CD4-positive, alpha-beta T cell treated with Interleukin-2 at 100 ng/mL for 4 hours (primary cell): ENCODE measurements around the gene CCDC28B.

Experiments
- DNase-seq: peaks from one replicate; pipeline ENCODE4 v3.0.0-alpha.2; 2020; ENCODE audit warnings: low spot score

CCDC28B gene

DNA sequence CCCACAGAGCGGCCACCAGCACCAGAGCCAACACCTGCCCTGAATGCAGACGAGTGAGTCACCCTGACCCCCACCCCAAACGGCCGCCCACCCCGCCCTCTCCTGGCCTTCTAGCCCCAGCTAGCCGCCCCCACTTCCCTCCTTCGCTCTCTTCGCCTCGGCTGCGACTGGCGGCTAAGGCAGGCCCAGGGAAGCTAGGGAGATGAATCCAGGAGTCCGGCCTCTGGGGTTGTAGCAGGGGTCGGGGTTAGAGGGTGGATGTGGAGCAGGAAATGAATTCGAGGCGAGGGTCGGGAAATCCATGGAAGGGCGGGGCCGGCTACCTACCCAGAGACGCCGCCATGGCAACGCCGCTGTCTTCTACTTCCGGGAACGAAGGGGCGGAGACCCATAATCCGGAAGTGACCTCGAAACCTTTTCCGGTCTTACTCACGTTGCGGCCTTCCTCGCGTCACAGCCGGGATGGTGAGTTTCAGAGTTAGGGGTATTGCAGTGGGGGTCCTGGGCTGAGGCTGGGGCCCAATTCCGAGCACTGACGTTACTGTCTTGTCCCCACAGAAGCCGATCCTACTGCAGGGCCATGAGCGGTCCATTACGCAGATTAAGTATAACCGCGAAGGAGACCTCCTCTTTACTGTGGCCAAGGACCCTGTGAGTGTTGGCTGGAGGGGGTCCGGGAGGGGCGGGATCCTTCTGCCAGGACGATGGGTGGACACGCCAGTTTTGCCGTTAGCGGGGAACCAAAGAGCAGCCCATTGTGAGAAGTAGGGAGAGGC is 21.8 kb downstream of the CCDC28B start, which contains the start of the genes EIF3I and TMEM234:
TSS of gene EIF3I (plus strand) at position 428 of the 776 bp plus-strand sequence. CDS start at position 463, 35 bp downstream.
TSS of gene TMEM234 (minus strand) at position 374 of the 776 bp plus-strand sequence. CDS start at position 343, 31 bp downstream.
- DNase-seq: peak; percentile 93

DNA sequence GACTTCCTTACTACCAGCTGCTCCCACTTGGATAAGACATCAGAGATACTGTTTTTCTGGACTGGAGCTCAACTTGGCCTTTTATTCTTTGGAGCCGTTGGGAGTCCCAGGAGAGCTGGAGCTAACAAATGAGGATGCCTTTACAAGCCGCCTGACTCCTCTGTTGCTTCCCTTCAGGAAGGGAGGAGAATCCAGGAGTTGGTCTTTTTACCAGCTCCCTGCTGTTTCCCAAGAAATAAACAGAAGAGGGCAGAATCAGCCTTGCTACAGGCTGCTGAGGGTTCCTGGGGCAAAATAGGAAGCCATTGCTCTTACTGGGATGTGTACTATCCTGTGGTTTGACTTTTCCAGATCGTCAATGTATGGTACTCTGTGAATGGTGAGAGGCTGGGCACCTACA is 23.3 kb downstream of the CCDC28B start:
- DNase-seq: no peak

DNA sequence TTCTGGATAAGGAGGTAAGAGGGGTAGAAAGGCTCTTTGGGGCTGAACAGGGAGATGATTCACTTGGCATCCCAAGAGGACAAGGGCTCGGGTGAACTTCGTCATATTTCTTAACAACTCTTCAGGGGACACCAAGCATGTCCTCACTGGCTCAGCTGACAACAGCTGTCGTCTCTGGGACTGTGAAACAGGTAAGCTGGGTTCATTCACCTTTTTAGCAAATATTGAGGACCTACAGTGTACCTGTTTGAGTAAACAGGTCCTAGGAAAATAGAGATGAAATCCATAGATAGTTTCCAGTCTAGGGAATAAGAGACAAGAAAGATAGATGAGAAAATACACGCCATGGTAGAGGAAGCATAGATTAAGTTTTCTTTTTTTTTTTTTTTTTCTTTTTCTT is 23.9 kb downstream of the CCDC28B start:
- no peak for DNase-seq

DNA sequence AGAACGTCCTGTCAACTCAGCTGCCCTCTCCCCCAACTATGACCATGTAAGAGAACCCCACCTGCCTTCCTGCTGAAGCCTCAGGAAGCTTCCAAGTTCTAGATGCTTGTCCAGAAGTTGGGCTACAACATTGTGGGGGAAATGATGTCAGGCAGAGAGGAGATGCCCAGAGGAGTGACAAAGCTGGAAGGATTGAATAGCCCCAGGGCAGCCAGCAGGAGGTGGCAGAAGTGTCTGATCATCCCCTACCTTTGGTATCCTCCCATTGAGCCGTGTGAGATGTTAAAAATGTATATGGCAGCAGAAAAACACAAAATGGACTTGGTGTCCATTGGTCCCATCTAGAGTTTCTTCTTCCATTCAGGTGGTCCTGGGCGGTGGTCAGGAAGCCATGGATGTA is 28.4 kb downstream of the CCDC28B start:
- no peak for DNase-seq

DNA sequence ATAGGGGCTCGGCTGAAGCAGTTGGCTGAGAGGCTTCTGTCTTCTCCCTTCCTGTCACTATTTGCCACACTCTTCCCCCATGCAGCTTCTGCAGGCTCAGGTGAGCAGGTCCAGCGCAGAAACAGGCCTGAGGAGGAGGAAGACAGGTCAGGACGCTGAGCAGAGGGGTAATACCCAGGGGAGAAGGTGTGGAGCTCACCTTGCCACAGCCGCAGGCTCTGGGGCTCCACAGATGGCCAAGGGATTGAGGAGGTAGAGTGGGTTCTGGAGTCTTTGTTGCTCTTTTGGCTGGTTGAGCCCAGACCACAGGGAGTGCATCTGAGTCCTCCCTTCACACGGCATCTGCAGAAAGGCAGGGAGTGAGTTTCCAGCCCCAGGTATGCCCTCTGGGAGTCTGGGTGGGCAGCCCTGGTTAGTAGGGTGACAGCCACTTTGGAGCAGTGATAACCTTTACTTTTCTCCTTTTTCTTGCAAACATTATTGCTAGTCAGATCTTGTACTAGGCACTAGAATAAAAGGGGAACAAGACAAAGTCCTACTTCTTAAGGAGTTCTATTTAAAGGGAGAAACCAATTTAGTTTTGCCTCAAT is 31.5 kb downstream of the CCDC28B start:
- DNase-seq: no peak

DNA sequence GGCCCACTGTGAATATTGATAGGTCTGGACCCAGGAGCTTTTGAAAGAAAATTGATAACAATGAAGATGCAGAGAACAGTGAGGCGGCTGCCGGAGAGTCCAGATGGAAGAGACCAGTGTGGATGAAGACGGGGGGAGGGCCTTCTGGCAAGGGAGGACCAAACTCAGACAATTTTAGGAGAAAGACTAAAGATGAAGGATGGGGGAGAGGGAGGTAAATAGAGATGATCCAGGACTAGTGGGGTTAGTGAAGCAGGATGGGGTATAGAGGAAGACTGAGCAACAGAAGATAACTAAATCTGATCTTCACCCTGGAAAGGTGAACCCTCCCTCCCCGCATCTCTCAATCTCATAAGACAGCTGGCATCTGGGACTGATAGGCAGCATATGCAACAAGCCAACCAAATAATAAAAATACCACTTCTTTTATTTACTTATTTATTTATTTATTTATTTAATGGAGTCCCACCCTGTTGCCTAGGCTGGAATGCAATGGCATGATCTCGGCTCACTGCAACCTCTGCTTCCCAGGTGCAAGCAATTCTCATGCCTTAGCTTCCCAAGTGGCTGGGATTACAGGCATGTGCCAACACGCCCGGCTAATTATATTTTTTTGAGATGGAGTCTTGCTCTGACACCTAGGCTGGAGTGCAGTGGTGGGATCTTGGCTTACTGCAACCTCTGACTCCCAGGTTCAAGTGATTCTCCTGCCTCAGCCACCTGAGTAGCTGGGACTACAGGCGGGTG is 32.3 kb downstream of the CCDC28B start:
- DNase-seq: no peak

DNA sequence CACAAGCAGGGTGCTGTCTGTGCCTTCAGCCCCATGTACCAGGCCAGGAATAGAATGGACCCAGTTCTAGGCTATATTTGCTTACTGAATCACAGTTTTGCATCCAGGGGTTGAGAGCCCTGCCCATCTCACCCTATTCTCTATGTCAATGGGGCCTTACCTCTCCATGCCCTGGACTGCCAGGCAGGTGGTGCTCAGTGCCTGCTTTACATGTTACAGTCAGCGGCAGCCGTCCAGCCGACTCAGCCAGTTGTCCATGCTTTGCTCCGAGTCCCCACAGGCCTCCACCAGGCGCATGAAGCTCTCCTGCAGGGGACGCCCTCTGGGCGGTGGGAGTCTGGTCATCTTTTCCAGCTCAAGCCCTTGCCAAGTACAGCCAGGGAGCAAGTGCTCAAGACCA is 34.4 kb downstream of the CCDC28B start:
- DNase-seq: no peak

DNA sequence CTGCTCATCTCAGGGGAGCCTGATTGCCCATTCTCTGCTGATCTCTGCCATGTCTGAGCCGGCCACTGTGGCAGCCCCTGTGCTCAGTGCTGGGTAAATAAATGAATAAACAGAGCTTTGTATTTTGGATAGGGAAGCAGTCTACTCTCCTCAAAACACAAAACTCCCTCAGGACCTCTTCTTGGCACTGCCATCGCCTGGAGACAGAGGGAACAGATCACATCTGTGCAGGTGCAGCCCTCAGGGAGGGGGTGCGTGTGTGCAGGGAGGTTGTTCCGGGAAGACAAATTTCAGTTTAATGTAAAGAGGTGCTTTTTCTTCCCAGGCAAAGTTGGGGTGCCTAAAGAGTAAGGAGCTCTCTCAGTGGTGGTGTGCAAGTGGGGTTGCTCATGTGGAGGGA is 38.9 kb downstream of the CCDC28B start:
- DNase-seq: no peak

DNA sequence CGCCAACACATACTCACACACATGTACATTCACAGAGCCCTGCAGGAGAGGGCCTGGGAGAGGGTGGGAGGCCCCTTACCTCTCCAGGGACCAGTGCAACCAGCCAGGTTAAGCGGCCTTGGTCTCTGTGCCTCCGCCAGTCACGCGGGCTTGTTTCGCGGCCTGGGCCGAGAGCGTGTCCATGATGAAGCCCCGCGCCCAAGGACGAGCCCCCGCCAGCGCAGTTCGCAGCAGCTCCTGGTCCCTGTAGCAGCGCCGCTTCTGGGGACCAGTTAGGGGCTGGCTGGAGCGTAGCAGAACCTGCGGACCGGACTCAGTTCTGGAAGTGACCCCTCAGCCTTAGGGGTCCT is 39.4 kb downstream of the CCDC28B start:
- DNase-seq: no peak

DNA sequence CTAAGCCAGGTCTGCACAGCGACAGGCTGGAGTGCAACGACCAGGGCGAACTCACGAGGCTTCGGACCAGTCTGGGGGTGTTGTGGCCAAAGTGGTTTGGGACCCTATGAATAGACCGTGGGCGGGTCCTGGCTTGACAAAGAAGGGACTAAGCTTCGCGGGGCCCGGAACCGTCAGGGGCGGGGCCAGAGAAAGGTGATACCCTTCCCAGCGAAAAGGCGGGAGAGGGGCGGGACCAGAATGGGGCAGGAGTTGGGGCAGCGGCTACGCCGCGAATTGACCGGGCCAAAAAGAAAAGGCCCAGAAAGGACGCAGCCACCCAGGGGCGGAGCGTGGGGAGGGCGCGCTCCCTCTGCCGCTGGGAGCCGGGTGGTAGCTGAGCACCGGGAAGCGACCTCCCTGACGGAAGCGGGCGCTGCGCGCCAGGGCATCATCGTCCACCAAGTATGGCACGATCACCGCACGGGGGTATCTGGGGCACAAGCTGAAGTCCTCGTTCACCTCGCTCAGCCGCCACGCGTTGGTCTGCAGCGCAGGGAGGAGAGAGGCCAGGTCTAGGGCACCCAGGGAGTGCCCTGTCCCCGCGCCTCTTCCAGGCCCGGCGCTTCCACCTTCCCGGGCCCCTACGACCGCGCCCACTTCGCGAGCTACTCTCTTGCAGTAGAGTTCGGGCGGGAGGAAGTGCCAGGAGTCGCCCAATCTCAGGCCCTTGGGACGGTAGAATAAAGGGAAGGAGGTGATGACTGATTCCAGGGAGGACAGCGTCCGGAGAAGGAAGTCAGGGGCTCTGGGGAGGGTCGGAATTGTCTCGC is 40.0 kb downstream of the CCDC28B start:
- DNase-seq: peak; percentile 63

DNA sequence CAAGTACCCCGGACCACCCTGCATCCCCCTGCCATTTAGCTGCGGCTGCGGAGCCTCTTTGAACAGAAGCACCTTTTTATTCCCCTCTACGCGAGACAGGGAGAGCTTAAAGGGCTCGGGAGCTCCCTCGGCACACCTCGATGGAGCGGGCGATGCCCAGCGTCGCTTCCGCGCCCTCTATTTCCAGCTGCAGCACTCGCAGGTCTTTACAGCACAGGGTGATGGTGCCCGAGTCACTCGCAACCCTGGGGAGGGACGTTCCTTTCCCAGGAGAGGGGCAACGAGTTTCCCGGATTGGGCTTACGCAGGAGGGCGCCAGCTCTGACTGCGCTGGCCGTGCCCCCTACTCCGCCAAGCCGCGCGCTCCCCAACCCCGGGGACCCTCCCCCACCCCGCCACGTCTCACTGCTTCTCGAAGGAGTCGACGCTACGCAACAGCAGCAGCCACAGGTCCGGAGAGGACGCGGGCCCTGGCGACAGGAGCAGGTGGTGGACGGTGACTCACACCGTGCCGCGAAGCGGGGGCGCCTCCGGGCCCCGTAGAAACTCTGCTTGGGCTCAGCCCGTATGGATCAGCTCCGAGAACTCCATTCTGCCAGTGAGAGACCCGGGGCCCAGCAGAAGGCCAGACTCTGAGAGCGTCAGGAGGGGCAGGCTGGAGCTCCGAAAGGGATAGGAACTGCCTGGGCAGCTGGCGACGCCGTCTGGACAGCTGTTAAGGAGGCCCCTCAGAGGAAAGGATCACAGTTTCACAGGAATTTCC is 40.8 kb downstream of the CCDC28B start:
- DNase-seq: peak; percentile 38

DNA sequence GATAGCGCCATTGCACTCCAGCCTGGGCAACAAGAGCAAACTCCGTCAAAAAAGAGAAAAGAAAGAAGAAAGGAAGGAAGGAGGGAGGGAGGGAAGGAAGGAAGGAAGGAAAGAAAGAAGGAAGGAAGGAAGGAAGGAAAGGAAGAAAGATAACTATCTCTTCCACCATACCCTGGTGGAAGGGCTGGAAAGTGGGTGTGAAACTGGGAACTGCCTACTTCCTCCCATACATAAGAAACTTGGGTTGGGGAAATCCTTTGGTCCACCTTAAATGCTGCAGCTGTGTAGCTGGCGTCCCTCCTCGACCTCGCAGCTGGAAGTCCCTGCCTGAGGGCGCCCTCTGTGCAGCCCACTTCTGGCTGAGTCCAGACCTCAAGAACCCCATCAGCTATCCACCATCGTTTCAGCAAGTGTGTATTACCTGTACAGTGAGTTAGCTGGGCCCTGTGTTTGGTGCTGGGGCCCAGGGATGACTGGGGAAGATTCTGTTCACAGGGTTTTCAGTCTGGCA is 42.0 kb downstream of the CCDC28B start:
- DNase-seq: no peak

DNA sequence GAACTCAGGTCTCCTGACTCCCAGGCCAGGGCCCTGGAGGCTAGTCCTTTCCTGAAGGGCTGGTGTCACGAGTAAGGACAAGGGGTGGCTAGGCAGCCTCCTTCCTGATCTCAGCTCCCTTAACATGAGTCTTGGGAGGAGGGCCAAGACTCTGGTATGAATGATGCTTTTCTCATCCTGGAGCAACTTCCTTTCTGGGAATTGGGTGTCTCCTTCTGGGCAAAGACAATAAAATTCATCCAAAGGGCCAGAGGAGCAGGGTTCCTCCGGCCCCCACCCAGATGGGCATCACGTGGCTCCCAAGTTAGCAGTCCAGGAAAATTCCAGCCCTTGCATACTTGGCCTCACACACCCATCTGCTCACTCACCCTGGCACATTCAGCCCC is 46.5 kb downstream of the CCDC28B start, which contains the start of gene FAM167B:
TSS of gene FAM167B (plus strand) at position 335 of the 386 bp plus-strand sequence. CDS start 200 bp downstream, outside the sequence.
- no peak for DNase-seq

DNA sequence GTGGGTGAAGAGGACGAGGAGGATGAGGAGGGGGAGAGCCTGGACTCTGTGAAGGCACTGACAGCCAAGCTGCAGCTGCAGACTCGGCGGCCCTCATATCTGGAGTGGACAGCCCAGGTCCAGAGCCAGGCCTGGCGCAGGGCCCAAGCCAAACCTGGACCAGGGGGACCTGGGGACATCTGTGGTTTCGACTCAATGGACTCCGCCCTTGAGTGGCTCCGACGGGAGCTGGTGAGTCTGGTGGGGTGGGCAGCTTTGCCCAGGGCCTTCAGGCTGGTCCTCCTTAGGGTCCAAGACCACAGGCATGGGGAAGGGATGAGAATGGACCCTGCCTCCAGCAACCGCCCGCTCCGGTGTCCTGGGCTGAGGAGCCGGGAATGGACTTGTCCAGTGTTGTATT is 47.1 kb downstream of the CCDC28B start:
- DNase-seq: no peak

DNA sequence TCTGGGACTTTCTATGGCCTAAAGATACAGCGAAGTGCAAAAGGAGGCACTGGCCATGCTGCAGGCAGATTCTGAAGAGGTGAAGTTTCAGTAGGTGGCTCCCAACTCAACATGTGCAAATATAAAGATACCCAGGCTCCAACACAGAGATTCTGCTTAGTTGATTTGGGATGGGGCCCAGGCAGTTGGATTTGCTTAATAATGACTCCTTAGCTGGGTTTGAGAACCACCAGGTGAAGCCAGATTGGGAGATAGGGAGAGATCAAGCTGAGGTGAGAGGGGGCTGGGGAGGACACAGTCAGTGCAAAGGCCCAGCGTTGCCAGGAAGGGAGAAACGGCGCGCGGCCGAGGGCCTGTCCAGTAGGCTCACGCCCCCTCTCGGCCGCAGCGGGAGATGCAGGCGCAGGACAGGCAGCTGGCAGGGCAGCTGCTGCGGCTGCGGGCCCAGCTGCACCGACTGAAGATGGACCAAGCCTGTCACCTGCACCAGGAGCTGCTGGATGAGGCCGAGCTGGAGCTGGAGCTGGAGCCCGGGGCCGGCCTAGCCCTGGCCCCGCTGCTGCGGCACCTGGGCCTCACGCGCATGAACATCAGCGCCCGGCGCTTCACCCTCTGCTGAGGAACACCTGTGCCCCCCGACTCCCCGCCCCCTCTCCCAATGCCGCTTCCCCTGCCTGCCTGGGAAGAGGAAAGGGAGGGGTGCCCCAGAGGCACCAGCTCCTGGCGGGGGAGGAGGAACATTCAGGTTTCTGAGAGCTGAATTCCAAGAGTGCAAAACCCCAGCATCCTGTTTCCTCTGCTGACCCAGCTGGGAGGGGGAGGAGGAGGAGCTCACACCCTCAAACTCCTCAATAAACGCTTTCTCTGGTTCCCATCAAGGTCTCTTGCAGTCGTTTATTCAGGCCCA is 47.8 kb downstream of the CCDC28B start:
- peak; percentile 78 for DNase-seq

DNA sequence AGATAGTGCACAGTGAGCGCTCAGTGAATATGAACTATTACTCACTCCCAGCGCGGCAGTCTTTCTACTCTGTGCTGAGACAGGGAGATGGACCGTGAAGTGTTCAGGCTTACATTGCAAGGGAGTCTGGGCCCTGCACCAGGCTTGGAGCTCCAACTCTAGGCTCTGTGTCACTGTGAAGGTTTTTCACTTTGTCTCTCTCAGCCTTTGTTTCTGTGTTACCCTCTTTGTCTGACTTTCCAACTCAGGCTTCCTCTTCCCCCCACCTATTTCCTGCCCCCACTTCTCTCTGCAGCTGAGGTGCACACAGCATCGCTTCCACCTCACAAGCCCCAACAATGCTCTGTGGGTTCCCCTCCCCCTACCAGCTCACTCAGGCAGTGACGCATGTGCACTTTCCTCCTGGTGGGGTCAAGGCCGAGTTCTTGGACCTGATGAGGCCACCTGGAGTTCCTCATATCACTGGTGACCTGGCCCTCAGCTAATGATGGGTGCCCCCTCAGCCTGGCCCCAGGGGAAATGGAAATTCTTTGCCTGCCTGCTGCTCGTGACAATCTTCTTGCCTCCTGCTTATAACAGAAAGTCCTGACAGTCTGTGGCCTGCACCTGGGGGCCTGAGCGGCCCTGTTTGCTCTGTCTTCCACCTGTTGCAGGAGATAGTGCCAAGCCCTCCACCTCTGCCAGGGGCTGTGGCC is 49.6 kb downstream of the CCDC28B start:
- peak; percentile 90 for DNase-seq

DNA sequence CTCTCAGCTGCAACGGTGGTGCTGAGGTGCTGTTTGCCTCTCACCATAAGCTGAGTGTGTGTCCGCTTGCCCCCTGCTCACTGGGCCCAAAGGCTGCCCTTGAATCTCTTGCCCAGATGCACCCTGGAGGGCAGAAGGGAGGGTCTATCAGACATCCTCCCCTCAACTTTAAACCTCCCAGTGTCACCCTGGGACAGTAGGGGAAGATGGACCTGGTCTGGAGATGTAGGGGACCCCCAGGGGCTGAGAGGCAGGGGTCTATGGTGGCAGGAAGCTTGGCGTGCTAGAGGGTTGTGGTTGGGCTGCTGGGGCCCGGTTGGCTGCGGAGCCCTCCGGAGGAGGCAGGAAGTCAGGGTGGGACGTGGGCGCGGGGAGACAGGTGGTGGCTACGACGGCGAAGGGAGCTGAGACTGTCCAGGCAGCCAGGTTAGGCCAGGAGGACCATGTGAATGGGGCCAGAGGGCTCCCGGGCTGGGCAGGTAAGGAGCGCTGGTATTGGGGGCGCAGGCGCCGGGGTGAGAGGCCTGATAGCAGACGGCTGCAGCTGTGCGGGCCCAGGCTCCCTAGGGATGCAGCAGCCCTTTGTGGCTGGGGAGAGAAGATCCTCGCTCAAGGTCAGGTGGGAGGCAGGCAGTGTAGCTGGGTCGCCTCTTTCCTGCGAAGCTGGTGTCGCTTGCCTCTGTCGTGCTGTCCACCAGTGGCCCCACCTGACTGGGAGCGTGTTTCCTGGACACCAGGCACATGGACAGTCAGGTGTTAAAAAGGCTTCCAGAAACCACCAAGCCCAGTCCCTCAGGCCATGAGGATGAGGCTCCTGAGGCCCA is 50.7 kb downstream of the CCDC28B start, which contains the start of gene LCK:
TSS of gene LCK (plus strand) at position 373 of the 824 bp plus-strand sequence. CDS start 23,065 bp downstream, outside the sequence.
- peak; percentile 56 for DNase-seq
